Vagina (tissue), 2 donors: ENCODE results near the gene P2RY8. TPM values are rescaled to one million over a fixed set of nuclear protein-coding genes. Genes with fewer than 3 reads are reported as not detected.
"Not testable (repeated sequence)": the region's sequence is repeated elsewhere in the genome, so short reads cannot be mapped to it uniquely, and the experiment has no call there.

Experiments used
- DNase-seq, 2 donors: peaks; one replicate each; pipeline ENCODE4 v3.0.0-alpha.2; 2017; ENCODE audit errors: extremely low spot score in 2 of 2
- H3K27ac ChIP-seq: fragments of 200-600 bp; sonication (generic); one replicate; pipeline ENCODE4 v1.5.1; 2019
- H3K27me3 ChIP-seq: fragments of 200-600 bp; sonication (generic); one replicate; pipeline ENCODE4 v1.5.1; 2019
- H3K36me3 ChIP-seq, 2 donors: fragments of 200-600 bp; sonication (generic); one replicate each; pipeline ENCODE4 v1.5.1; 2017 to 2019
- H3K4me1 ChIP-seq: fragments of 200-600 bp; sonication (generic); one replicate; pipeline ENCODE4 v1.5.1; 2019
- H3K4me3 ChIP-seq, 2 donors: fragments of 200-600 bp; sonication (generic); 1 replicate in 1 of 2; 2 replicates in 1 of 2; pipeline ENCODE4 v1.5.1; 2016 to 2019
- H3K9me3 ChIP-seq: fragments of 200-600 bp; sonication (generic); one replicate; pipeline ENCODE4 v1.5.1; 2019
- POLR2A ChIP-seq, 2 donors: fragments of 450-650 bp; IDR thresholded peaks; one replicate each; pipeline ENCODE4 v1.6.1; 2017; ENCODE audit warnings: antibody characterized with exemption in 2 of 2, mild to moderate bottlenecking in 2 of 2, moderate library complexity in 2 of 2
- POLR2AphosphoS5 ChIP-seq, 2 donors: sonication (generic); formaldehyde crosslinking; IDR thresholded peaks; one replicate each; pipeline ENCODE4 v1.9.0; 2017; ENCODE audit warnings: antibody characterized with exemption in 2 of 2, mild to moderate bottlenecking in 2 of 2, low read depth in 1 of 2; ENCODE audit not compliant: insufficient read depth in 1 of 2
- intact Hi-C: fragments of 100-400 bp; cut with DNase I; formaldehyde crosslinking; loops from one replicate; pipeline ENCODE4 v1.15.1; 2023
- total RNA-seq: library from RNA; depleted of rRNA; stranded (reverse); fragments of >200 nt; gene quantifications from one replicate; pipeline ENCODE4 v1.2.3, GENCODE V29; 2016
- TF ChIP-seq, protein P1 (sequence below), 3 experiments: fragments of 450-650 bp in 2 of 3; fragments of 200-600 bp in 1 of 3; sonication (generic) in 1 of 3; IDR thresholded peaks; one replicate each; pipeline ENCODE4 v1.5.1; 2017 to 2019; ENCODE audit warnings: antibody characterized with exemption in 3 of 3, mild to moderate bottlenecking in 2 of 3, moderate library complexity in 2 of 3

P2RY8 gene
- total RNA-seq, 1 donor from 2014 or later, result 0.74 TPM

- H3K27me3 ChIP-seq, result no peaks in the 10 kb centered on the region
- H3K4me1 ChIP-seq, result peaks cover 5% of the 10 kb centered on the region
- no peak for TF ChIP-seq POLR2AphosphoS5 (IDR thresholded peaks at IDR 0.05; ENCODE audit: insufficient read depth in 1 of 2, low read depth in 1 of 2)
- intact Hi-C loops, result no loop called here
- H3K36me3 ChIP-seq, result no peaks in the 10 kb centered on the region
- no peak overlapping the region for H3K4me3 ChIP-seq
- DNase-seq, result peak; percentile 62 to 88
- no peaks in the 10 kb centered on the region for H3K9me3 ChIP-seq
- H3K27ac ChIP-seq, result no peak overlapping the region
Observed at GRCh38 chrX:1546691-1547251, 9.8 kb upstream of the P2RY8 start.

- Histone ChIP-seq H3K27me3 (no peaks in the 10 kb centered on the region), H3K36me3 (no peaks in the 10 kb centered on the region), H3K4me3 (no peak overlapping the region), H3K4me1 (peaks cover 5% of the 10 kb centered on the region), H3K9me3 (no peaks in the 10 kb centered on the region), H3K27ac (no peak overlapping the region)
- intact Hi-C loops, result no loop called here
- TF ChIP-seq, protein P1, sequence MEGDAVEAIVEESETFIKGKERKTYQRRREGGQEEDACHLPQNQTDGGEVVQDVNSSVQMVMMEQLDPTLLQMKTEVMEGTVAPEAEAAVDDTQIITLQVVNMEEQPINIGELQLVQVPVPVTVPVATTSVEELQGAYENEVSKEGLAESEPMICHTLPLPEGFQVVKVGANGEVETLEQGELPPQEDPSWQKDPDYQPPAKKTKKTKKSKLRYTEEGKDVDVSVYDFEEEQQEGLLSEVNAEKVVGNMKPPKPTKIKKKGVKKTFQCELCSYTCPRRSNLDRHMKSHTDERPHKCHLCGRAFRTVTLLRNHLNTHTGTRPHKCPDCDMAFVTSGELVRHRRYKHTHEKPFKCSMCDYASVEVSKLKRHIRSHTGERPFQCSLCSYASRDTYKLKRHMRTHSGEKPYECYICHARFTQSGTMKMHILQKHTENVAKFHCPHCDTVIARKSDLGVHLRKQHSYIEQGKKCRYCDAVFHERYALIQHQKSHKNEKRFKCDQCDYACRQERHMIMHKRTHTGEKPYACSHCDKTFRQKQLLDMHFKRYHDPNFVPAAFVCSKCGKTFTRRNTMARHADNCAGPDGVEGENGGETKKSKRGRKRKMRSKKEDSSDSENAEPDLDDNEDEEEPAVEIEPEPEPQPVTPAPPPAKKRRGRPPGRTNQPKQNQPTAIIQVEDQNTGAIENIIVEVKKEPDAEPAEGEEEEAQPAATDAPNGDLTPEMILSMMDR (IDR thresholded peaks at IDR 0.05), result no peak
- no peak for TF ChIP-seq POLR2AphosphoS5 (IDR thresholded peaks at IDR 0.05; ENCODE audit: insufficient read depth in 1 of 2, low read depth in 1 of 2)
- TF ChIP-seq POLR2A (IDR thresholded peaks at IDR 0.05), result no peak
- DNase-seq, result peak; percentile 37 to 46
Observed at GRCh38 chrX:1545776-1546408, 8.9 kb upstream of the P2RY8 start.

GRCh38 chrX:1542994-1543725, 6.2 kb upstream of the P2RY8 start:
- Histone ChIP-seq H3K4me1 (peaks cover 5% of the 10 kb centered on the region), H3K9me3 (no peaks in the 10 kb centered on the region), H3K36me3 (no peaks in the 10 kb centered on the region), H3K27ac (no peak overlapping the region), H3K27me3 (no peaks in the 10 kb centered on the region), H3K4me3 (no peak overlapping the region)
- DNase-seq, result no peak
- TF ChIP-seq POLR2A (IDR thresholded peaks at IDR 0.05) (no peak), POLR2AphosphoS5 (IDR thresholded peaks at IDR 0.05; ENCODE audit: insufficient read depth in 1 of 2, low read depth in 1 of 2) (no peak)
- TF ChIP-seq, protein P1 (IDR thresholded peaks at IDR 0.05), result no peak
- intact Hi-C loops, result no loop called here

- H3K27ac ChIP-seq, H3K4me1 ChIP-seq, H3K27me3 ChIP-seq, H3K36me3 ChIP-seq, intact Hi-C loops, H3K4me3 ChIP-seq, DNase-seq, H3K9me3 ChIP-seq: not testable (repeated sequence)
Observed at GRCh38 chrX:1539146-1539545, 2.2 kb upstream of the P2RY8 start.

- H3K36me3 ChIP-seq, H3K4me3 ChIP-seq, H3K9me3 ChIP-seq, H3K4me1 ChIP-seq, H3K27me3 ChIP-seq, intact Hi-C loops, DNase-seq, H3K27ac ChIP-seq: not testable (repeated sequence)
Observed at GRCh38 chrX:1537716-1538090, 718 bp upstream of the P2RY8 start.

GRCh38 chrX:1536712-1537030, 314 bp downstream of the P2RY8 start:
- no peak overlapping the region for H3K27ac ChIP-seq
- H3K4me1 ChIP-seq, result no peaks in the 10 kb centered on the region
- H3K27me3 ChIP-seq, result no peaks in the 10 kb centered on the region
- no peak for DNase-seq
- intact Hi-C loops, result no loop called here
- H3K4me3 ChIP-seq, result peak overlapping the region; percentile 31 to 33
- no peaks in the 10 kb centered on the region for H3K36me3 ChIP-seq
- H3K9me3 ChIP-seq, result no peaks in the 10 kb centered on the region
- TF ChIP-seq POLR2AphosphoS5 (IDR thresholded peaks at IDR 0.05; ENCODE audit: insufficient read depth in 1 of 2, low read depth in 1 of 2), result no peak
- TF ChIP-seq, protein P1 (IDR thresholded peaks at IDR 0.05), result no peak
- TF ChIP-seq POLR2A (IDR thresholded peaks at IDR 0.05), result no peak
